ENCODE data around the gene IFNA4. TPM values are rescaled to one million over a fixed set of nuclear protein-coding genes. Genes with fewer than 3 reads are reported as not detected.
"Not testable (repeated sequence)": the region's sequence is repeated elsewhere in the genome, so short reads cannot be mapped to it uniquely, and the experiment has no call there.

IFNA4 gene
- total RNA-seq, 3 donors from 2014 or later (not counting 1 experiment from before 2014, with no cell fraction given), result not detected

DNA sequence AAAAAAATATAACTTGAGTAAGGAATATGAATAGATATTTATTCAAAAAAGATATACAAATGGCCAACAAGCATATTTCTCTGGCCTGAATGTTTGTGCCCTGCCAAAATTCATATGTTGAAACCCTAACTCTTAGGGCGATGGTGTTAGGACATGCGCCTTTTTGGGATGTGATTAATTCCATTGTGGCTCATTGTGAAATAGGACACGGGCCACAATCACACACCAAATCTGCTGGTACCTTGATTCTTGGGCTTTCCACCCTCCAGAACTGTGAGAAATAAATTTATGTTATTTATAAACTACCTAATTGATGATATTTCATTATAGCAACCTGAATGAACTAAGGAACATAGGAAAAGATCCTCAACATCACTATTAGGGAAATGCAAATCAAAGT lies 15.2 kb downstream of the IFNA4 start:
- Mint-ChIP-seq H3K27me3 (ENCODE audit: low read depth in 2 of 2) (peaks cover 3 to 17% of the 10 kb centered on the region in 2 donors), H3K27ac (no peak overlapping the region), H3K4me1 (no peaks in the 10 kb centered on the region), H3K36me3 (peaks cover 7% of the 10 kb centered on the region), H3K9me3 (no peaks in the 10 kb centered on the region), H3K4me3 (no peak overlapping the region)
- intact Hi-C loops (cut with micrococcal nuclease), result no loop called here
- no peak for ATAC-seq
- DNase-seq, result no peak
- Histone ChIP-seq H3K36me3 (ENCODE audit: control insufficient read depth, insufficient read depth, low read length) (no peaks in the 10 kb centered on the region), H3K27ac (ENCODE audit: low read length) (no peak overlapping the region), H3K4me3 (ENCODE audit: low read length) (no peak overlapping the region), H3K4me1 (ENCODE audit: control insufficient read depth, insufficient read depth, low read length) (no peaks in the 10 kb centered on the region), H3K27me3 (ENCODE audit: control insufficient read depth, insufficient read depth, low read length) (no peaks in the 10 kb centered on the region), H3K9me3 (ENCODE audit: control insufficient read depth, insufficient read depth, low read length) (no peaks in the 10 kb centered on the region)
- 100% methylated on average over 2 of the region's 3 CpGs for WGBS (ENCODE audit: insufficient coverage)
- TF ChIP-seq, protein P1, sequence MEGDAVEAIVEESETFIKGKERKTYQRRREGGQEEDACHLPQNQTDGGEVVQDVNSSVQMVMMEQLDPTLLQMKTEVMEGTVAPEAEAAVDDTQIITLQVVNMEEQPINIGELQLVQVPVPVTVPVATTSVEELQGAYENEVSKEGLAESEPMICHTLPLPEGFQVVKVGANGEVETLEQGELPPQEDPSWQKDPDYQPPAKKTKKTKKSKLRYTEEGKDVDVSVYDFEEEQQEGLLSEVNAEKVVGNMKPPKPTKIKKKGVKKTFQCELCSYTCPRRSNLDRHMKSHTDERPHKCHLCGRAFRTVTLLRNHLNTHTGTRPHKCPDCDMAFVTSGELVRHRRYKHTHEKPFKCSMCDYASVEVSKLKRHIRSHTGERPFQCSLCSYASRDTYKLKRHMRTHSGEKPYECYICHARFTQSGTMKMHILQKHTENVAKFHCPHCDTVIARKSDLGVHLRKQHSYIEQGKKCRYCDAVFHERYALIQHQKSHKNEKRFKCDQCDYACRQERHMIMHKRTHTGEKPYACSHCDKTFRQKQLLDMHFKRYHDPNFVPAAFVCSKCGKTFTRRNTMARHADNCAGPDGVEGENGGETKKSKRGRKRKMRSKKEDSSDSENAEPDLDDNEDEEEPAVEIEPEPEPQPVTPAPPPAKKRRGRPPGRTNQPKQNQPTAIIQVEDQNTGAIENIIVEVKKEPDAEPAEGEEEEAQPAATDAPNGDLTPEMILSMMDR (IDR thresholded peaks at IDR 0.05), result no peak

DNA sequence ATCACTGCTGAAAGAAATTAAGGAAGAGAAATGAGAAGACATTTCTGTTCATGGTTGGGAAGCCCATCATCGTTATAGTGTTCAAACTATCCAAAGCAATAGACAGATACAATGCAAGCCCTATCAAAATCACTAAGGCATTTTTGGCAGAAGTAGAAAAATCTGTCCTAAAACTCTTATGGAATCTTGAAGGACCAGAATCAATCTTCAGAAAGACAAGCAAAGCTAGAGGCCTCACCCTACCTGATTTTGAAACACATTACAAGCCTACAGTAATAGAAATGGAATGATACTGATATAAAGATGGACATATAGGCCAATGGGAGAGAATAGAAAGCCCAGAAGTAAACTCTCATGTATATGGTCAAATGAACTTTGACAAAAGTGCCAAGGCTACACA lies 16.0 kb downstream of the IFNA4 start:
- WGBS (ENCODE audit: insufficient coverage), result 100% methylated on average over 1 of the region's 1 CpG
- Histone ChIP-seq H3K27ac (ENCODE audit: low read length) (no peak overlapping the region), H3K36me3 (ENCODE audit: control insufficient read depth, insufficient read depth, low read length) (no peaks in the 10 kb centered on the region), H3K4me3 (ENCODE audit: low read length) (no peak overlapping the region), H3K4me1 (ENCODE audit: control insufficient read depth, insufficient read depth, low read length) (no peaks in the 10 kb centered on the region), H3K27me3 (ENCODE audit: control insufficient read depth, insufficient read depth, low read length) (no peaks in the 10 kb centered on the region), H3K9me3 (ENCODE audit: control insufficient read depth, insufficient read depth, low read length) (no peaks in the 10 kb centered on the region)
- Mint-ChIP-seq H3K4me1 (no peaks in the 10 kb centered on the region), H3K9me3 (no peaks in the 10 kb centered on the region), H3K4me3 (no peak overlapping the region), H3K36me3 (peaks cover 7% of the 10 kb centered on the region), H3K27ac (no peak overlapping the region), H3K27me3 (ENCODE audit: low read depth in 2 of 2) (peaks cover 0 to 17% of the 10 kb centered on the region in 2 donors)
- intact Hi-C loops (cut with micrococcal nuclease), result no loop called here
- ATAC-seq, result no peak
- DNase-seq, result no peak
- TF ChIP-seq, protein P1 (IDR thresholded peaks at IDR 0.05), result no peak

DNA sequence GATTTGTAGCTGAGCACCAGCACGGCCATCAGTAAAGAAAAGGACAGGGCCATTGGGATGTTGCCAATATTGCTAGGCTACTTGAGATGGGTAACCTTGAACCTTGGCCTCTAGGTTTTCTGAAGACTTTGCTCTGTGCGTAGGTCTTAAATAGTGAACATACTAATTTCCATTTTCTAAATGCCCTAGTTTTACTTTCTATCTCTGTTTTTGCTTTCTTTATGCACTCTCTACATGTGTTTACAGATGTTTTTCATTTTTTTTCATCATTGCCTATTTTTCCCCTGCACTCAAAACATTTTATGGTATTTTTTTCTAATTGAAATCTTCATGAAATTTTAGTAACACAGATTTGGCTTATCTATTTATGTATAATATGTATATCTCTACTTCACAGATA lies 20.8 kb downstream of the IFNA4 start, which contains the start of gene IFNA21:
Gene IFNA21 (minus strand): TSS at position 101 of the 400 bp plus-strand sequence. CDS start 48 bp downstream, at position 53.
- H3K27me3 ChIP-seq (ENCODE audit: control insufficient read depth, insufficient read depth, low read length); H3K4me1 ChIP-seq (ENCODE audit: control insufficient read depth, insufficient read depth, low read length); H3K9me3 ChIP-seq (ENCODE audit: control insufficient read depth, insufficient read depth, low read length); H3K4me3 Mint-ChIP-seq; DNase-seq; H3K36me3 ChIP-seq (ENCODE audit: control insufficient read depth, insufficient read depth, low read length); intact Hi-C loops (cut with micrococcal nuclease); ATAC-seq; H3K4me3 ChIP-seq (ENCODE audit: low read length); H3K27ac Mint-ChIP-seq; H3K9me3 Mint-ChIP-seq; H3K27ac ChIP-seq (ENCODE audit: low read length); H3K36me3 Mint-ChIP-seq: not testable (repeated sequence)
- Mint-ChIP-seq H3K27me3 (ENCODE audit: low read depth in 2 of 2) (peaks cover 0 to 17% of the 10 kb centered on the region in 2 donors), H3K4me1 (peaks cover 20 to 29% of the 10 kb centered on the region in 2 donors)
- WGBS (ENCODE audit: insufficient coverage), result 100% methylated on average over 1 of the region's 2 CpGs

DNA sequence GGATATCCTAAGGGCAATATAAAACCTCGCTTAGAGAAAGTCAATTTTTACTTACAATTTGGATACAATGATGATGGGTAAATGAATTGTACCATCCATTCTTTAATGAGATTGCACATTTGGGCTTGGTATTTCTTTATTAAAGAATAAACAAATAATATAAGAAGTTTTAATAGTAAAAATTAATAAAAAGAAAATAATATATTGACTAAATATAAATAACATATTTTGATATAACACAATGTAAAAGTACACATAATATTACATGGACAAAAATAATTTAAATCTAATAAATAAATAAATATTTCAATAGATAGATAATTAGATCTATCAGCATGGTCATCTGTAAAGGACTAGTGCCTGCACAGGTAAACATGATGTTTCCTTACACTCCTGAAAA lies 21.9 kb downstream of the IFNA4 start:
- intact Hi-C loops (cut with micrococcal nuclease), result no loop called here
- H3K9me3 Mint-ChIP-seq, result no peaks in the 10 kb centered on the region
- H3K36me3 Mint-ChIP-seq, result peaks cover 7% of the 10 kb centered on the region
- no peak overlapping the region for H3K4me3 Mint-ChIP-seq
- ATAC-seq (no peak), DNase-seq (no peak)
- H3K4me3 ChIP-seq (ENCODE audit: low read length), result no peak overlapping the region
- TF ChIP-seq, protein P1 (IDR thresholded peaks at IDR 0.05), result no peak
- 100% methylated on average over 1 of the region's 1 CpG for WGBS (ENCODE audit: insufficient coverage)
- no peak overlapping the region for H3K27ac Mint-ChIP-seq
- peaks cover 31 to 40% of the 10 kb centered on the region in 2 donors for H3K4me1 Mint-ChIP-seq
- H3K27ac ChIP-seq (ENCODE audit: low read length), result no peak overlapping the region
- no peaks in the 10 kb centered on the region for H3K9me3 ChIP-seq (ENCODE audit: control insufficient read depth, insufficient read depth, low read length)
- no peaks in the 10 kb centered on the region for H3K36me3 ChIP-seq (ENCODE audit: control insufficient read depth, insufficient read depth, low read length)
- peaks cover 0 to 11% of the 10 kb centered on the region in 2 donors for H3K27me3 Mint-ChIP-seq (ENCODE audit: low read depth in 2 of 2)
- no peaks in the 10 kb centered on the region for H3K27me3 ChIP-seq (ENCODE audit: control insufficient read depth, insufficient read depth, low read length)
- H3K4me1 ChIP-seq (ENCODE audit: control insufficient read depth, insufficient read depth, low read length), result peaks cover 4% of the 10 kb centered on the region
